ENCODE measurements around the gene DUSP21. TPM values are rescaled to one million over a fixed set of nuclear protein-coding genes. Genes with fewer than 3 reads are reported as not detected.
"Not testable (repeated sequence)": the region's sequence is repeated elsewhere in the genome, so short reads cannot be mapped to it uniquely, and the experiment has no call there.

Gene DUSP21
- total and polyA plus RNA-seq, 8 donors = not detected

- DNase-seq (no peak), ATAC-seq (no peak)
- H3K4me3 ChIP-seq = no peak overlapping the region
- H3K36me3 ChIP-seq = no peaks in the 10 kb centered on the region
- H3K27me3 ChIP-seq = no peaks in the 10 kb centered on the region
- intact Hi-C loops (cut with DNase I) = no loop called here
- no peak overlapping the region for H3K27ac ChIP-seq
- TF ChIP-seq, protein P1, sequence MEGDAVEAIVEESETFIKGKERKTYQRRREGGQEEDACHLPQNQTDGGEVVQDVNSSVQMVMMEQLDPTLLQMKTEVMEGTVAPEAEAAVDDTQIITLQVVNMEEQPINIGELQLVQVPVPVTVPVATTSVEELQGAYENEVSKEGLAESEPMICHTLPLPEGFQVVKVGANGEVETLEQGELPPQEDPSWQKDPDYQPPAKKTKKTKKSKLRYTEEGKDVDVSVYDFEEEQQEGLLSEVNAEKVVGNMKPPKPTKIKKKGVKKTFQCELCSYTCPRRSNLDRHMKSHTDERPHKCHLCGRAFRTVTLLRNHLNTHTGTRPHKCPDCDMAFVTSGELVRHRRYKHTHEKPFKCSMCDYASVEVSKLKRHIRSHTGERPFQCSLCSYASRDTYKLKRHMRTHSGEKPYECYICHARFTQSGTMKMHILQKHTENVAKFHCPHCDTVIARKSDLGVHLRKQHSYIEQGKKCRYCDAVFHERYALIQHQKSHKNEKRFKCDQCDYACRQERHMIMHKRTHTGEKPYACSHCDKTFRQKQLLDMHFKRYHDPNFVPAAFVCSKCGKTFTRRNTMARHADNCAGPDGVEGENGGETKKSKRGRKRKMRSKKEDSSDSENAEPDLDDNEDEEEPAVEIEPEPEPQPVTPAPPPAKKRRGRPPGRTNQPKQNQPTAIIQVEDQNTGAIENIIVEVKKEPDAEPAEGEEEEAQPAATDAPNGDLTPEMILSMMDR (IDR thresholded peaks at IDR 0.05) = no peak
- no peaks in the 10 kb centered on the region for H3K9me3 ChIP-seq
- no peaks in the 10 kb centered on the region for H3K4me1 ChIP-seq
These were observed 1.1 kb upstream of the DUSP21 start for GRCh38 chrX:44842550-44843317.

- H3K4me3 ChIP-seq = no peak overlapping the region
- ATAC-seq (no peak), DNase-seq (no peak)
- no peaks in the 10 kb centered on the region for H3K27me3 ChIP-seq
- no peak overlapping the region for H3K27ac ChIP-seq
- no peaks in the 10 kb centered on the region for H3K9me3 ChIP-seq
- H3K36me3 ChIP-seq = no peaks in the 10 kb centered on the region
- no peaks in the 10 kb centered on the region for H3K4me1 ChIP-seq
- intact Hi-C loops (cut with DNase I) = no loop called here
- TF ChIP-seq, protein P1 (IDR thresholded peaks at IDR 0.05) = no peak
These were observed 511 bp upstream of the DUSP21 start for GRCh38 chrX:44843318-44843702.

DNA sequence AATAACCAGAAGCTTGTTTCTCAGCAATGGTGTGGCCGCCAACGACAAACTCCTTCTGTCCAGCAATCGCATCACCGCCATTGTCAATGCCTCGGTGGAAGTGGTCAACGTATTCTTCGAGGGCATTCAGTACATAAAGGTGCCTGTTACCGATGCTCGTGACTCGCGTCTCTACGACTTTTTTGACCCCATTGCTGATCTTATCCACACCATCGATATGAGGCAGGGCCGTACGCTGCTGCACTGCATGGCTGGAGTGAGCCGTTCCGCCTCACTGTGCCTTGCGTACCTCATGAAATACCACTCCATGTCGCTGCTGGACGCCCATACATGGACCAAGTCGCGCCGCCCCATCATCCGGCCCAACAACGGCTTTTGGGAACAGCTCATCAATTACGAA lies 383 bp downstream of the DUSP21 start:
- DNase-seq (no peak), ATAC-seq (no peak)
- intact Hi-C loops (cut with DNase I) = no loop called here
- H3K4me1 ChIP-seq = no peaks in the 10 kb centered on the region
- TF ChIP-seq, protein P1 (IDR thresholded peaks at IDR 0.05) = no peak
- no peak overlapping the region for H3K4me3 ChIP-seq
- no peaks in the 10 kb centered on the region for H3K9me3 ChIP-seq
- no peaks in the 10 kb centered on the region for H3K27me3 ChIP-seq
- H3K36me3 ChIP-seq = no peaks in the 10 kb centered on the region
- H3K27ac ChIP-seq = no peak overlapping the region

- intact Hi-C loops (cut with DNase I); ATAC-seq: not testable (repeated sequence)
These were observed 7.1 kb downstream of the DUSP21 start for GRCh38 chrX:44850891-44851290.

DNA sequence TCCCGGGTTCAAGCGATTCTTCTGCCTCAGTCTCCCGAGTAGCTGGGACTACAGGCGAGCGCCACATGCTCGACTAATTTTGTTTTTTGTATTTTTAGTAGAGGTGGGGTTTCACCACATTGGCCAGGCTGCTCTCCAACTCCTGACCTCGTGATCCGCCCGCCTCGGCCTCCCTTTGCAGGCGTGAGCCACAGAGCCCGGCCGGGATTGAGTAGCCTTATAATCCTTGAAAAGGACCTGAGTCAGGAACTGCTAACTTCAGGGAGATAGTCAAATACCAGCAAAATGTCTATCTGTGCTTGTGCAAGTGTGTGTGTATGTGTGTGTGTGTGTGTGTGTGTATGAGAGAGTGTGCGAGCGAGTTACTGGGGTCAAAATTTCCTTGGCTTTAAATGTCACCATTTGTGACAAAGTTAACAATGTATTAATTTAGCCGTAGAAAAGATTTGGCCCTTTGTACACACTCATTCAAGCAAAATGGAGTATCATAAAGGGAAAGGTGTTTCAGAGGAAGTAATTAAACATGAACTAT lies 27.4 kb downstream of the DUSP21 start:
- H3K36me3 ChIP-seq = no peaks in the 10 kb centered on the region
- peak overlapping the region in 1 of 2 donors; percentile 64 for H3K4me3 ChIP-seq
- intact Hi-C loops (cut with DNase I) = no loop called here
- DNase-seq = peak in 1 of 4 donors; percentile 45
- ATAC-seq = no peak
- H3K27ac ChIP-seq = peak overlapping the region; percentile 97 to 99
- H3K4me1 ChIP-seq = peaks cover 5 to 6% of the 10 kb centered on the region in 2 donors
- TF ChIP-seq, protein P1 (IDR thresholded peaks at IDR 0.05) = no peak
- no peaks in the 10 kb centered on the region for H3K9me3 ChIP-seq
- no peaks in the 10 kb centered on the region for H3K27me3 ChIP-seq

More at GRCh38 chrX:44850891-44851290, 7.1 kb downstream of the DUSP21 start:
- H3K27me3 ChIP-seq, DNase-seq, H3K9me3 ChIP-seq, H3K4me3 ChIP-seq, H3K36me3 ChIP-seq, H3K27ac ChIP-seq, H3K4me1 ChIP-seq: not testable (repeated sequence)

Measured in left lung (tissue), 10 donors.